Measurements from ENCODE around the gene FGFR1OP2. TPM values are rescaled to one million over a fixed set of nuclear protein-coding genes. Genes with fewer than 3 reads are reported as not detected.
A peak's percentile ranks its signal among the peaks of the same experiment; 100 is the strongest.

FGFR1OP2 gene
- total RNA-seq, 2 donors from 2014 or later: 39.2 to 41.5 TPM

DNA sequence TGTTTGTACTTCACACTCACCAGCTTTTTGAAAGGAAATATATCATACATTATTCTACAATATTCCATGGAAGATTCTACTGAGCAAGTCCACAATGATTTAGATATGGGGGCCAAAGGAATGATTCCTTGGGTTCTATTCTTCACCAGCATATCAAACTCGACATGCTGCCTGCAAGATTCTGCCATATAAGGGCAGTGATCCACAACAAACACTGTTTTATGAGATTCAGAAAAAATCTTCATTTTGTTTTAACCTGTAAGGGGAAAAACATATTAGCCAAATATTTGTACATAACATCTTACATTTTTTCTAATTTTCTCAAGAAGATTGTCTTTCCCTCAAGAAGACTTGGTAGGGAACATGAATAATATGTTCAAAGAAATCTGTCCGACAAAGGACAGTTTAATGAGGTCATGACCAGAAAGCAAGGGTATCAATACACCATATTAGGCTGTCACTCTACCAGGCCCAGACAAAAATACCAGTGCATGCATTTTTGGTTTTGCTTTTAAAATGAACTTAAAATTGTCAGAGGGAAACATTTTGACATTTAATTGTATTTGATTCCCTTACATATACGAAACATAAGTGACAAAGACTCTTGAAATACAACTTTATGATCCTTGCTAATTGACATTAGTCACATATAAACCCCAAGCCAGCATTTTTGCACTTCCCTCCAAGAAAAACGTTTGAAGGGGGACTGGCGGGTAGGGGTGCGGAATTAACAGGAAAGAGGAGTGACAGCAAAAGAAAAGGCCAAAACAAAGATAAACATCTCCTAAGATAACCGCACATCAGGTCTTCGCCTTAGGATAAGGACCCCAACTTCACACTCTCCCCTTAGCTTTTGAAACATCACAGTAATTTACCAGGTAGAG lies 1.5 kb upstream of the FGFR1OP2 start:
- peak overlapping the region in 2 of 4 donors; percentile 88 to 95 for H3K27ac ChIP-seq
- H3K4me1 ChIP-seq: peaks cover 42% of the 10 kb centered on the region
- DNase-seq: no peak
- H3K4me3 ChIP-seq: peak overlapping the region; percentile 58 to 78
- no peaks in the 10 kb centered on the region for H3K36me3 ChIP-seq (replicated peaks in 1 of 2; ENCODE audit: insufficient read depth in 1 of 2, low read depth in 2 of 2)
- ATAC-seq: no peak
- H3K27me3 ChIP-seq: no peaks in the 10 kb centered on the region
- H3K9me3 ChIP-seq: no peaks in the 10 kb centered on the region
- intact Hi-C loops (cut with DNase I): no loop called here
- TF ChIP-seq, protein P1, sequence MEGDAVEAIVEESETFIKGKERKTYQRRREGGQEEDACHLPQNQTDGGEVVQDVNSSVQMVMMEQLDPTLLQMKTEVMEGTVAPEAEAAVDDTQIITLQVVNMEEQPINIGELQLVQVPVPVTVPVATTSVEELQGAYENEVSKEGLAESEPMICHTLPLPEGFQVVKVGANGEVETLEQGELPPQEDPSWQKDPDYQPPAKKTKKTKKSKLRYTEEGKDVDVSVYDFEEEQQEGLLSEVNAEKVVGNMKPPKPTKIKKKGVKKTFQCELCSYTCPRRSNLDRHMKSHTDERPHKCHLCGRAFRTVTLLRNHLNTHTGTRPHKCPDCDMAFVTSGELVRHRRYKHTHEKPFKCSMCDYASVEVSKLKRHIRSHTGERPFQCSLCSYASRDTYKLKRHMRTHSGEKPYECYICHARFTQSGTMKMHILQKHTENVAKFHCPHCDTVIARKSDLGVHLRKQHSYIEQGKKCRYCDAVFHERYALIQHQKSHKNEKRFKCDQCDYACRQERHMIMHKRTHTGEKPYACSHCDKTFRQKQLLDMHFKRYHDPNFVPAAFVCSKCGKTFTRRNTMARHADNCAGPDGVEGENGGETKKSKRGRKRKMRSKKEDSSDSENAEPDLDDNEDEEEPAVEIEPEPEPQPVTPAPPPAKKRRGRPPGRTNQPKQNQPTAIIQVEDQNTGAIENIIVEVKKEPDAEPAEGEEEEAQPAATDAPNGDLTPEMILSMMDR (IDR thresholded peaks at IDR 0.05): no peak
- no peak for TF ChIP-seq POLR2A (IDR thresholded peaks at IDR 0.05)
- 9 to 13% methylated on average over 8 of the region's 8 CpGs for WGBS, 2 donors

DNA sequence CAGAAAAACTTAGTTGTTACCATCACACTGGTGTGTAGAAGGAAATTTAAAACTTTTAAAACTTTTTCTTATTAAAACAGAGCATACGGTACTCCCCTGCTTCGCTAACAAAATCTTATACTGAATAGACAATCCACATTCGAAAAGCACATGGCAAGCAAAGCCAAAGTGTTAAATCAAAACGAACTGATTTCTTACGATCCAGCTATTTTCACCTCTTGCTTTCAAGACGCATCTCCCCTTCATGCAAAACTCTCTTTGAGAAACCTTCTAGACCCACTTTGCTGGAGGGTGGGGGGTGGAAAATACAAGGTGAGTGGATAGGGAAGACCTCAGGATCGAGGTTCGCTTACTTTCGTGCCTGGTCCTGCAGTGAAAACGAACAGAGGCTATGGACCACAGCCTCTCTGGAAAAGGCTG lies 817 bp upstream of the FGFR1OP2 start:
- WGBS, 2 donors: 0% methylated on average over 10 of the region's 10 CpGs
- DNase-seq (no peak), ATAC-seq (no peak)
- H3K4me1 ChIP-seq: peaks cover 48% of the 10 kb centered on the region
- intact Hi-C loops (cut with DNase I): no loop called here
- peak overlapping the region; percentile 86 to 95 (median 88) for H3K27ac ChIP-seq
- no peaks in the 10 kb centered on the region for H3K36me3 ChIP-seq (replicated peaks in 1 of 2; ENCODE audit: insufficient read depth in 1 of 2, low read depth in 2 of 2)
- no peaks in the 10 kb centered on the region for H3K27me3 ChIP-seq
- peak overlapping the region; percentile 58 to 78 for H3K4me3 ChIP-seq
- H3K9me3 ChIP-seq: no peaks in the 10 kb centered on the region
- TF ChIP-seq, protein P1 (IDR thresholded peaks at IDR 0.05): peak in 1 of 7 experiments; percentile 7
- TF ChIP-seq POLR2A (IDR thresholded peaks at IDR 0.05): no peak

DNA sequence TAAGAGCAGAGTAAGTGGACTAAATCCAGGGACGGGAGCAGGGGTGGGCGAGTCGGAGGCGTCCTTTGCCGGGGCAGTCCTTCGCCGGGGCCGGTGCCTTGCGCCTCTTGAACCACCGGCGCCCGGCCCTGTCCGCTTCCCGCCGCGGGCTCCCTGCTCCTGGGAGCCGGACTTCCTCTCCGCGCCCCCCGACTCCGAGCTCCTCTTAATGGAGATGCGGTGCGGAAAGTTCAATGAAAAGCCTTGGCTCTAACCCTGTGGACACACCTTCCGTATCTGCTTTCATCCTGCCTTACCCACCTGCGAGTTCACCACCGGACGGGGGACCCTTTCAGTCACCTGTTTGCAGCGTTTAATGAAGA lies 412 bp downstream of the FGFR1OP2 start:
- intact Hi-C loops (cut with DNase I): no loop called here
- H3K4me1 ChIP-seq: peaks cover 50% of the 10 kb centered on the region
- H3K9me3 ChIP-seq: no peaks in the 10 kb centered on the region
- H3K27me3 ChIP-seq: no peaks in the 10 kb centered on the region
- no peaks in the 10 kb centered on the region for H3K36me3 ChIP-seq (replicated peaks in 1 of 2; ENCODE audit: insufficient read depth in 1 of 2, low read depth in 2 of 2)
- DNase-seq (no peak), ATAC-seq (peak; percentile 19)
- 0% methylated on average over 13 to 27 of the region's 28 CpGs for WGBS, 2 donors
- H3K4me3 ChIP-seq: peak overlapping the region; percentile 78 to 86
- H3K27ac ChIP-seq: peak overlapping the region; percentile 86 to 95 (median 88)
- no peak for TF ChIP-seq POLR2A (IDR thresholded peaks at IDR 0.05)
- TF ChIP-seq, protein P1 (IDR thresholded peaks at IDR 0.05): no peak

DNA sequence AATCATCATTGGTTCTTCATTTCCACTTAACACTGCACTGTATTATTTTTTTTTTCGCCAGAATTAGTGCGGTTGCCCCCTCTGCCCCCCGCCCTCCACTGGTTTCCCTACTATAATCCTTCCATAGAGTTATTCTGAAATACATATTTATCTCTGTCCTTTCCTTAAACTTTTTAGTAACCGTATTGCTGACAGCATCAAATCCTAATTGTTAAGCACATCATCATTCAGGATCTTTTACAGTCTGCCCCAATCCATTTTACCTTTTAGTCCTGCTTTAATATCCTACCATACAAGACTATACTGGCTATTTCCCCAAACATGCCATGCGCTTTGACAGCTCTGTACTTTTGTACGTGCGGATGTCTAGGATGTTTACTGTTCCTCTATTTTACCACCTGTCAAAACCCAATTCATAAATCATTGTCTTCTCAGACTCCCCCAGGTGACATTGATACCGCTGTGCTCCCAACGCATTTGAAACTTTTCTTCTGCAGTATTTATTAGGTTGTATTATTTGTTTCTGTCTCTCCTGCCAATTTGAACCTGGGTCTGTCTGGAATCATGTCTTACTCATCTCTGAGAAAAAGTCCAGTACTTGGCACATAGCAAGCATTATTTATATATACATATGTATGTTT lies 1.0 kb downstream of the FGFR1OP2 start:
- H3K27me3 ChIP-seq: no peaks in the 10 kb centered on the region
- no peaks in the 10 kb centered on the region for H3K36me3 ChIP-seq (replicated peaks in 1 of 2; ENCODE audit: insufficient read depth in 1 of 2, low read depth in 2 of 2)
- intact Hi-C loops (cut with DNase I): no loop called here
- peaks cover 50% of the 10 kb centered on the region for H3K4me1 ChIP-seq
- WGBS, 2 donors: 1 to 2% methylated on average over 9 of the region's 9 CpGs
- TF ChIP-seq, protein P1 (IDR thresholded peaks at IDR 0.05): no peak
- TF ChIP-seq POLR2A (IDR thresholded peaks at IDR 0.05): no peak
- H3K4me3 ChIP-seq: peak overlapping the region; percentile 78 to 86
- ATAC-seq: no peak
- H3K9me3 ChIP-seq: no peaks in the 10 kb centered on the region
- DNase-seq: no peak
- H3K27ac ChIP-seq: peak overlapping the region in 3 of 4 donors; percentile 86 to 95 (median 88)

All from body of pancreas (tissue), 4 donors.